Activated CD8-positive, alpha-beta memory T cell treated with anti-CD3 and anti-CD28 coated beads, Interleukin-2, amount 50 U/mL, for 24 hours (primary cell): ENCODE results near the gene SLC8A3.

Experiments used
- DNase-seq: peaks from one replicate; pipeline ENCODE4 v3.0.0-alpha.2; 2020; ENCODE audit errors: extremely low read depth

SLC8A3 gene

GRCh38 chr14:69996216-69996615 lies 192.5 kb downstream of the SLC8A3 start:
- no peak for DNase-seq
